HG02970 (cell line): ENCODE data around the gene KCTD14.
"Not testable (repeated sequence)": the region's sequence is repeated elsewhere in the genome, so short reads cannot be mapped to it uniquely, and the experiment has no call there.

Experiments used
- ATAC-seq: cut with Tn5 transposase; IDR thresholded peaks from one replicate; pipeline ENCODE4 v1.9.1; 2021; ENCODE audit warnings: mild to moderate bottlenecking, moderate library complexity, moderate number of reproducible peaks; ENCODE audit not compliant: unreplicated experiment, low FRiP score

KCTD14 gene

GRCh38 chr11:78028423-78028822 is 5.3 kb upstream of the KCTD14 start:
- not testable (repeated sequence) for ATAC-seq

GRCh38 chr11:78027759-78028158 is 4.7 kb upstream of the KCTD14 start:
- ATAC-seq, result no peak

DNA sequence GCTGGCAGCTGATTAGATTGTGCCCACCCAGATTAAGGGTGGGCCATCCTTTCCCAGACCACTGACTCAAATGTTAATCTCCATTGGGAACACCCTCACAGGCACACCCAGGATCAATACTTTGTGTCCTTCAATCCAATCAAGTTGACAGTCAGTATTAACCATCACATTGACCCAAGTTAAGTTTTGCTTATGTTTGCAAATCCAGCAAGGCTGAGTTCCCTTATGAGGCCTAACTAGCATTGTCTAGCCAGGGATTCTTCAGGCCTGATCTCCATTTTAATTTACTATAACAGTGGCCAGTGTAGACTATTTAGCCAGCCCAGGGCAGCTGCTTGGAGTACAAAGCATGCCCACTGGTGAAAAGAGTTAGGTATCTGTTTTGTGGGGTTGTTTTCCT is 2.3 kb upstream of the KCTD14 start:
- ATAC-seq, result no peak

DNA sequence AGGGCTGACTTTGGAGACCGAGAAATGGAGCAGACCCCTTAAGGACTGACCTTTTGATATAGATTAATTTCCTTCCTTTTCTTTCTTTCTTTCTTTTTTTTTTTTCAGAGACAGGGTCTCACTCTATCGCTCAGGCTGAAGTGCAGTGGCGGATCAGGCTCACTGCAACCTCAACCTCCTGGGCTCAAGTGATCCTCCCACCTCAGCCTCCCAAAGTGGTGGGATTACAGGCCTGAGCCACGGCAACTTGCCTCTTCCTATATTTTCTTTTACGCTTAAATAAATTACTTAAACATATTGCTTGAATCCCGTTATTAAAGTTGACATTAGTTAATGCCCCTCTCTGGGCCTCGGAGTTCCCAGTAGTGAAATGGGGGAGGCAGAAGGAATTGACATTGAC is 350 bp upstream of the KCTD14 start:
- no peak for ATAC-seq

- no peak for ATAC-seq
Observed at GRCh38 chr11:78021611-78022010, 1.5 kb downstream of the KCTD14 start.

GRCh38 chr11:78020246-78020645 is 2.8 kb downstream of the KCTD14 start:
- no peak for ATAC-seq

- no peak for ATAC-seq
Observed at GRCh38 chr11:78019808-78020207, 3.3 kb downstream of the KCTD14 start.

DNA sequence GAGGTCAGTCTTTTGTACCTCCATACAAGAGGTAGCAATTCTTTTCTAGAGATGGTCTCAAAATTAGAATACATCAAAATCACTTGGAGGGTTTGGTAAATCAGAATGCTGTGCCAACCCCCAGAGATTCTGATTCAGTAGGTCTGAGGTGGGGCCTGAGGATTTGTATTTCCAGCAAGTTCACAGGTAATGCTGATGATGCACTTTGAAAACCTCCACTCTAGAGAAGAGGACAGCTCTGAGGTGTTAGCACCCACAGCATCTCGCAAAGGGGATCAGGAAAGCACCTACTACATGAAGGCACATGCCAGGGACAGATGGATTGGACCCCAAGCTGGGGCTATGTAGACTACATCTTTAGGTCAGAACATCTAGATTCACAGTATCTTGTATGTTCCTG is 7.2 kb downstream of the KCTD14 start:
- no peak for ATAC-seq

DNA sequence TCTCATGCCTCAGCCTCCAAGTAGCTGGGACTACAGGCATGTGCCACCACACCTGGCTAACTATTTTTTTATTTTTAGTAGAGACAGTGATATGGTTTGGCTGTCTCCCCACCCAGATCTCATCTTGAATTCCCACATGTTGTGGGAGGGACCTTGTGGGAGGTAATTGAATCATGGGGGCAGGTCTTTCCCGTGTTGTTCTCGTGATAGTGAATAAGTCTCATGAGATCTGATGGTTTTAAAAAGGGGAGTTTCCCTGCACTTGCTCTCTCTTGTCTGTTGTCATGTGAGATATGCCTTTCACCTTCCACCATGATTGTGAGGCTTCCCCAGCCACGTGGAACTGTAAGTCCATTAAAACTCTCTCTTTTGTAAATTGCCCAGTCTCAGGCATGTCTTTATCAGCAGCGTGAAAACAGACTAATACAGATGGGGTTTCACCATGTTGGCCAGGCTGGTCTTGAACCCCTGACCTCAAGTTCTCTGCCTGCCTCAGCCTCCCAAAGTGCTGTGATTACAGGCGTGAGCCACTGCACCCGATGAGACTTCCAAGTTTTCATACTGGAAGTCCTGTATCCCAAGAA is 8.0 kb downstream of the KCTD14 start:
- ATAC-seq, result not testable (repeated sequence)

GRCh38 chr11:78011301-78011700 is 11.8 kb downstream of the KCTD14 start:
- no peak for ATAC-seq

DNA sequence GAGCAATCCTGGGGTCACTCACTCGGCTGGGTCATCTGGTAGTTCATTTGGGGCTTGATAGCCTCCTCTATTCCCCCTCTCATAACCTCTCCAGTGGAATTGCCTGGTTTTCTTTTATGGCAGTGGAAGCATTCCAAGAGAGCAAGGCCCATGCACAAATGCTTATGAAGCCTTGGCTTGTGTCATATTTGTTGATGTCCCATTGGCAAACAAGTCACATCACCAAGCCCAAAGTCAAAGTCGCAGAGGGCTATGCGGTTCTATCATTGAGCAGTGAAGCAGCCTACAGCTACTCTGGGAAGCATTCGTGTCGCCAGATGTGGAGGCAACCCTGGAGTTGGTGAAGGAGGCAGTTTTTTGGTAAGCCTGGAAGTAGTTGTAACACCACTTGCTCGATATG is 12.3 kb downstream of the KCTD14 start:
- ATAC-seq, result no peak

- no peak for ATAC-seq
Observed at GRCh38 chr11:78010304-78010703, 12.8 kb downstream of the KCTD14 start.

GRCh38 chr11:78009062-78009461 is 14.0 kb downstream of the KCTD14 start:
- ATAC-seq, result no peak

GRCh38 chr11:78000193-78000592 is 22.9 kb downstream of the KCTD14 start:
- no peak for ATAC-seq

DNA sequence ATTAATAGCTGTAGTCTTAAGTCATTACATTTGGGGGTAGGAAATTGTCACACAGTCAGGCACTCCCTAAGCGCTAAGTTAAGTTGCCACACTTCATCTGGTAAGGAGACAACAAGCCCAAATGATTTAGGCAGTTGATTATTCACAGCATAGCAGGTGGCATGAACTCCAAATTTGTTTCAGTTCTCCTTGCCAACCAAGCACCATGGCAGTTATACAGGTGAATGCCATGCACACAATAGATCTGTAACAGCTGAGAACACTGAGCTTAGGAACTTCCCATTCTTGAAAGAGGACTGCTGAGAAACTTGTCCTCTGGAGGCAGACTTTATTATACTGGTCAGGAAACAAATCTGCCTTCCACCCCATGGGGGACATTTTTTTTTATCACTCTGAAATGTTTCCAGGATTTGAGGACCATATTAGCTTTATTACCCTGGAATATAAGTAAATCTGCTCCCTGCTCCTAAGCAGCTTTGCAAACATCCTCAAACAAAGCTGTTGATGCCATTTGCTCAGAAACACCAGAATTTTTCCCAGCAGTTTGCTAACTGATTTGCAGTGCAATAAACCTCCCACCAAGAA is 23.5 kb downstream of the KCTD14 start:
- no peak for ATAC-seq

DNA sequence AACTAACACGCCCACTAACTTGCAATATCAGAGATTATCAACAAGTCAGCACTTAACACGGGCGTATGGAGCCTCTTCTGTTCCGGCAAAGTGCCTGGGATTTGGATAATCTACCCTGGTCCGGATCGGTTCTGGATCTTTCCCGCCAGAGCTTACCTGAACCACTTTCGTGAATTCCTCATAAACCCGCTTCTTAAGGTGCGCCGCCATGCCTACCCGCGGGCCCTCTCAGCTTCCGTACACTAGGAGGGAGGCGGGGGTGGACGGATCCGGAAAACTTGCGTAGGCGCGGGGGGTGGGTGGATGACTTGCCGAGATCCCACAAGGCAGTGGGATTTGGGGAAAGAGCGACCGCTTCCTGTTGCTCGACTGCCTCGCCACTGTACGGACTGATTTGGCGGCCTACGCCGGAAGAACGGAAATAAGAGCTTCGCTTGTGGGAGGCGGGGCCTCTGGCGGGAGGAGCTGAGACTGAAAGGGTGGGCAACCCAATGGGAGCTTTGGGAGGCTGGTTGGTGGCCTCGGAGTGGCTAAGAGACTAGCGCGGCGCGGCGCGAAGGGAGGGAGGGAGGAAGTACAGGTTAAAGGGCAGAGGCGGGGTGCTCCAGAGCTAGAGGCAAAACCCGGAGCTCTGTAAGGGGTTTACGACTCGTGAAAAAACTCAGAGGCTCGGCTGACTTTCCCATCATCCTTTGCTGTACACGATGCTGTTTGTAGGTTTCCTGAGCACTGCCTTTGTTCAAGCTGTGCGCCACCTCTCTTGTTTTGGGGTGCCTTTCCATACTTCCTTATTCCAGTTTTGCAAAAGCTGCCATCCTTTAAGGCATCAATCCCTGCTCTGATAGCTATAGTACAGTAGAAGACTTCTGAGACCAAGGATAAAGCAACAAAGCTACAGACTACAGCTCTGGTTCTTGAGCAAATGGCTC is 28.4 kb downstream of the KCTD14 start, which contains the start of gene INTS4:
Gene INTS4 (minus strand): TSS at position 235 of the 929 bp plus-strand sequence. CDS start 25 bp downstream, at position 210.
- peak; percentile 97 for ATAC-seq

DNA sequence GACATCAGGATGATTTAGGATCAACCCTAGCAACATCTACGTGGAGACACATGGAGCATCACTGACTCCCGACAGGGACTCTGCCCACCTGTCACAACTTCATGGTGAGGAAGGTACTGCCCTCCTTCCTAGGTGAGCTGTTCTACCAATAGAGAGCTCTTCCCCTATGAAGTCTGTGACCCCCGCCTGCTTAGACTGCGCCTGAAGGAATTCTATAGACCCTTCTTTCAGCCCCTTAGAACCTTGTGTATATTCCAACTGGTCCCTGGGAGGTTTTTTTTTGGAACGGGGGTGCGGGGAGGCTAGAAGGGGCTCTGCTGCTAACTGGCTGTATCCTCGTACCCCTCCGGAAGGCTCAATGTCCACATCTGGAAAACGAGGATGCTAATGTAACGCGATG is 29.2 kb downstream of the KCTD14 start:
- ATAC-seq, result no peak

DNA sequence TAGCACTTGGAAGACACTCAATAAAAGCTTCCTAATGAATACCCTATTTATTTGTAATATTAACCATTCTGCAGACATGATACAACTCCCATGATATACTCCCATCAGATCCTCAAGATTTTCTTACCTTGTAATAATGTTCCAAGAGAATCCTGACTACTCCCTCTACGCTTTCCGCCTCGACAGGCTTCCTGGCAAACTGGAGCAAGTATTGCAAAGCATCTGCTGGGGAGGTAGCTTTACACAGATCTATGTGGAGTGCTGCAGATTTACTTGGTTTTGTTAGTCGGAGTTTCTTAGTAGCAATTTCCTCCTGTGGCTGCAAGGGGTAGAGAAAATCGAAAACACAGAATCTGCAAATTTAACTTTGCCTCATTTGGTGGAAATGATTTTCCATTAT is 32.1 kb downstream of the KCTD14 start:
- no peak for ATAC-seq

- ATAC-seq, result not testable (repeated sequence)
Observed at GRCh38 chr11:77986456-77986855, 36.6 kb downstream of the KCTD14 start.

GRCh38 chr11:77981346-77981947 is 41.6 kb downstream of the KCTD14 start:
- no peak for ATAC-seq

- no peak for ATAC-seq
Observed at GRCh38 chr11:77968337-77968736, 54.7 kb downstream of the KCTD14 start.
